HepG2 (cell line): ENCODE results near the gene IGF2BP1. TPM values are rescaled to one million over a fixed set of nuclear protein-coding genes. Genes with fewer than 3 reads are reported as not detected.

Experiments
- ARID2 ChIP-seq: sonication (generic); formaldehyde crosslinking; IDR thresholded peaks from 2 replicates; pipeline ENCODE4 v1.8.1; 2022; ENCODE audit warnings: mild to moderate bottlenecking, missing genetic modification reagents, borderline replicate concordance
- CENPT ChIP-seq: sonication (generic); formaldehyde crosslinking; IDR thresholded peaks from 2 replicates; pipeline ENCODE4 v1.8.0; 2022; ENCODE audit warnings: low read depth, mild to moderate bottlenecking, moderate library complexity, missing genetic modification reagents
- HOXD1 ChIP-seq: sonication (generic); formaldehyde crosslinking; IDR thresholded peaks from 2 replicates; pipeline ENCODE4 v1.5.0; 2020; ENCODE audit warnings: missing genetic modification reagents
- NFYC ChIP-seq: IDR thresholded peaks from 2 replicates; pipeline ENCODE4 v1.6.1; 2016; ENCODE audit warnings: missing genetic modification reagents, missing compliant biosample characterization
- RFXAP ChIP-seq: sonication (generic); formaldehyde crosslinking; IDR thresholded peaks from 2 replicates; pipeline ENCODE4 v1.4.0; 2020; ENCODE audit warnings: missing genetic modification reagents, borderline replicate concordance
- STAT5B ChIP-seq: sonication (generic); formaldehyde crosslinking; IDR thresholded peaks from 2 replicates; pipeline ENCODE4 v1.4.0; 2020; ENCODE audit warnings: missing genetic modification reagents
- ZNF431 ChIP-seq: sonication (generic); formaldehyde crosslinking; IDR thresholded peaks from 2 replicates; pipeline ENCODE4 v1.9.0; 2022; ENCODE audit warnings: missing genetic modification reagents, low read depth, mild to moderate bottlenecking, borderline replicate concordance
- ZNF543 ChIP-seq: sonication (generic); formaldehyde crosslinking; IDR thresholded peaks from 2 replicates; pipeline ENCODE4 v1.4.0; 2020; ENCODE audit warnings: mild to moderate bottlenecking, missing genetic modification reagents
- ZNF703 ChIP-seq: sonication (generic); formaldehyde crosslinking; IDR thresholded peaks from 2 replicates; pipeline ENCODE4 v1.5.1; 2020; ENCODE audit warnings: missing genetic modification reagents, mild to moderate bottlenecking, moderate library complexity, borderline replicate concordance
- ZSCAN9 ChIP-seq: IDR thresholded peaks from 2 replicates; pipeline ENCODE4 v1.6.1; 2016; ENCODE audit warnings: borderline replicate concordance
- polyA plus RNA-seq, 8 experiments: library from polyadenylated mRNA; depleted of rRNA in 3 of 8; stranded (reverse) in 7 of 8; unstranded in 1 of 8; fragments of >200 nt; fragmentation: Illumina TruSeq in 4 of 8; extraction: Trizol in 4 of 8; gene quantifications; 2 replicates each; pipeline versions ENCODE4 v1.2.1 to v1.2.3, GENCODE V29; 2011 to 2016; ENCODE audit warnings: low read depth in 4 of 8, missing spikeins in 1 of 8, mixed read lengths in 1 of 8; ENCODE audit not compliant: insufficient read depth in 1 of 8
- total RNA-seq, 5 experiments: library from RNA; depleted of rRNA; stranded (reverse); fragments of >200 nt; fragmentation: Illumina TruSeq; extraction: Trizol; gene quantifications; 2 replicates each; pipeline ENCODE4 v1.2.3, GENCODE V29; 2016; ENCODE audit warnings: low read depth in 1 of 5
- TF ChIP-seq, protein P1 (sequence below): sonication (generic); formaldehyde crosslinking; IDR thresholded peaks from 2 replicates; pipeline ENCODE4; 2020; ENCODE audit warnings: missing genetic modification reagents, mild to moderate bottlenecking, borderline replicate concordance
- TF ChIP-seq, protein P2 (sequence below): fragments of 450-650 bp; IDR thresholded peaks from 2 replicates; pipeline ENCODE4 v1.6.1; 2016
- TF ChIP-seq, protein P3 (sequence below): sonication (generic); formaldehyde crosslinking; IDR thresholded peaks from 2 replicates; pipeline ENCODE4 v1.5.0; 2020; ENCODE audit warnings: missing genetic modification reagents
- TF ChIP-seq, protein P4 (sequence below): sonication (generic); formaldehyde crosslinking; IDR thresholded peaks from 2 replicates; pipeline ENCODE4 v1.5.0; 2020; ENCODE audit warnings: mild to moderate bottlenecking, missing genetic modification reagents

IGF2BP1 gene
- total and polyA plus RNA-seq, 2 of the 13 experiments (the other 11 are each of a cell fraction or from before 2014, with no cell fraction given) = 29.7 to 75.1 TPM

DNA sequence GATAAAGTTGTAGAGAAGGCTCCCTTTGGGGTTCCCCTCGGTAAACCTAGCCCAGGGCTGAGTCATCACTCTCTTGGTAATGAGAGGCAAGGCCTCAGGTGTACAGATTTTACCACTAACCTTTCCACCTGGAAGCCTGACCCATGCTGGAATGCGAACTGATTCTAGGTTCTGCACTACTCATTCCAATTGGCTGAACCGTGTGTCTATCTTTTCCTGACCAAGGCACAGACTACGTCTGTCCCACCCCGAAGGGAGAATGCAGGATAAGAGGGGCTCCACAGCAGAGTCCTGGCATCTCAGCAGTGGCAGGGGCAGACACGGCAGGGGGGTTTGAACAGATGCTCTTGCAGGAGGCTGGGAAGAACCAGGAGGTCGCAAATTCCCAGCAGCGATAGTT lies 70.0 kb downstream of the IGF2BP1 start (continued):
- TF ChIP-seq, protein P1, sequence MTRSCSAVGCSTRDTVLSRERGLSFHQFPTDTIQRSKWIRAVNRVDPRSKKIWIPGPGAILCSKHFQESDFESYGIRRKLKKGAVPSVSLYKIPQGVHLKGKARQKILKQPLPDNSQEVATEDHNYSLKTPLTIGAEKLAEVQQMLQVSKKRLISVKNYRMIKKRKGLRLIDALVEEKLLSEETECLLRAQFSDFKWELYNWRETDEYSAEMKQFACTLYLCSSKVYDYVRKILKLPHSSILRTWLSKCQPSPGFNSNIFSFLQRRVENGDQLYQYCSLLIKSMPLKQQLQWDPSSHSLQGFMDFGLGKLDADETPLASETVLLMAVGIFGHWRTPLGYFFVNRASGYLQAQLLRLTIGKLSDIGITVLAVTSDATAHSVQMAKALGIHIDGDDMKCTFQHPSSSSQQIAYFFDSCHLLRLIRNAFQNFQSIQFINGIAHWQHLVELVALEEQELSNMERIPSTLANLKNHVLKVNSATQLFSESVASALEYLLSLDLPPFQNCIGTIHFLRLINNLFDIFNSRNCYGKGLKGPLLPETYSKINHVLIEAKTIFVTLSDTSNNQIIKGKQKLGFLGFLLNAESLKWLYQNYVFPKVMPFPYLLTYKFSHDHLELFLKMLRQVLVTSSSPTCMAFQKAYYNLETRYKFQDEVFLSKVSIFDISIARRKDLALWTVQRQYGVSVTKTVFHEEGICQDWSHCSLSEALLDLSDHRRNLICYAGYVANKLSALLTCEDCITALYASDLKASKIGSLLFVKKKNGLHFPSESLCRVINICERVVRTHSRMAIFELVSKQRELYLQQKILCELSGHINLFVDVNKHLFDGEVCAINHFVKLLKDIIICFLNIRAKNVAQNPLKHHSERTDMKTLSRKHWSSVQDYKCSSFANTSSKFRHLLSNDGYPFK (CRISPR knock-in tag) = 0 out of 2 replicates have a peak, but pooled peaks have one; percentile 1
- TF ChIP-seq STAT5B (CRISPR knock-in tag) = no peak
- TF ChIP-seq, protein P2, sequence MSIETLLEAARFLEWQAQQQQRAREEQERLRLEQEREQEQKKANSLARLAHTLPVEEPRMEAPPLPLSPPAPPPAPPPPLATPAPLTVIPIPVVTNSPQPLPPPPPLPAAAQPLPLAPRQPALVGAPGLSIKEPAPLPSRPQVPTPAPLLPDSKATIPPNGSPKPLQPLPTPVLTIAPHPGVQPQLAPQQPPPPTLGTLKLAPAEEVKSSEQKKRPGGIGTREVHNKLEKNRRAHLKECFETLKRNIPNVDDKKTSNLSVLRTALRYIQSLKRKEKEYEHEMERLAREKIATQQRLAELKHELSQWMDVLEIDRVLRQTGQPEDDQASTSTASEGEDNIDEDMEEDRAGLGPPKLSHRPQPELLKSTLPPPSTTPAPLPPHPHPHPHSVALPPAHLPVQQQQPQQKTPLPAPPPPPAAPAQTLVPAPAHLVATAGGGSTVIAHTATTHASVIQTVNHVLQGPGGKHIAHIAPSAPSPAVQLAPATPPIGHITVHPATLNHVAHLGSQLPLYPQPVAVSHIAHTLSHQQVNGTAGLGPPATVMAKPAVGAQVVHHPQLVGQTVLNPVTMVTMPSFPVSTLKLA = no peak
- TF ChIP-seq CENPT = no peak
- no peak for TF ChIP-seq ZSCAN9 (CRISPR knock-in tag)
- TF ChIP-seq, protein P3, sequence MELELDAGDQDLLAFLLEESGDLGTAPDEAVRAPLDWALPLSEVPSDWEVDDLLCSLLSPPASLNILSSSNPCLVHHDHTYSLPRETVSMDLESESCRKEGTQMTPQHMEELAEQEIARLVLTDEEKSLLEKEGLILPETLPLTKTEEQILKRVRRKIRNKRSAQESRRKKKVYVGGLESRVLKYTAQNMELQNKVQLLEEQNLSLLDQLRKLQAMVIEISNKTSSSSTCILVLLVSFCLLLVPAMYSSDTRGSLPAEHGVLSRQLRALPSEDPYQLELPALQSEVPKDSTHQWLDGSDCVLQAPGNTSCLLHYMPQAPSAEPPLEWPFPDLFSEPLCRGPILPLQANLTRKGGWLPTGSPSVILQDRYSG = no peak
- TF ChIP-seq ZNF543 (CRISPR knock-in tag) = no peak
- peak; percentile 83 for TF ChIP-seq NFYC (CRISPR knock-in tag)
- no peak for TF ChIP-seq RFXAP (CRISPR knock-in tag)
- TF ChIP-seq, protein P4, sequence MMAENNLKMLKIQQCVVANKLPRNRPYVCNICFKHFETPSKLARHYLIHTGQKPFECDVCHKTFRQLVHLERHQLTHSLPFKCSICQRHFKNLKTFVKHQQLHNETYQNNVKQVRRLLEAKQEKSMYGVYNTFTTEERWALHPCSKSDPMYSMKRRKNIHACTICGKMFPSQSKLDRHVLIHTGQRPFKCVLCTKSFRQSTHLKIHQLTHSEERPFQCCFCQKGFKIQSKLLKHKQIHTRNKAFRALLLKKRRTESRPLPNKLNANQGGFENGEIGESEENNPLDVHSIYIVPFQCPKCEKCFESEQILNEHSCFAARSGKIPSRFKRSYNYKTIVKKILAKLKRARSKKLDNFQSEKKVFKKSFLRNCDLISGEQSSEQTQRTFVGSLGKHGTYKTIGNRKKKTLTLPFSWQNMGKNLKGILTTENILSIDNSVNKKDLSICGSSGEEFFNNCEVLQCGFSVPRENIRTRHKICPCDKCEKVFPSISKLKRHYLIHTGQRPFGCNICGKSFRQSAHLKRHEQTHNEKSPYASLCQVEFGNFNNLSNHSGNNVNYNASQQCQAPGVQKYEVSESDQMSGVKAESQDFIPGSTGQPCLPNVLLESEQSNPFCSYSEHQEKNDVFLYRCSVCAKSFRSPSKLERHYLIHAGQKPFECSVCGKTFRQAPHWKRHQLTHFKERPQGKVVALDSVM (CRISPR knock-in tag) = no peak
- no peak for TF ChIP-seq HOXD1
- no peak for TF ChIP-seq ARID2 (CRISPR knock-in tag)
- no peak for TF ChIP-seq ZNF431 (CRISPR knock-in tag)
- no peak for TF ChIP-seq ZNF703 (CRISPR knock-in tag)
